ENCODE data around the gene B4GALNT3. TPM values are rescaled to one million over a fixed set of nuclear protein-coding genes. Genes with fewer than 3 reads are reported as not detected.
"Not testable (repeated sequence)": the region's sequence is repeated elsewhere in the genome, so short reads cannot be mapped to it uniquely, and the experiment has no call there.

Gene B4GALNT3
- total RNA-seq, 3 donors from 2014 or later (not counting 1 experiment from before 2014, with no cell fraction given) = 0.93 to 4.2 TPM; not detected in 1

GRCh38 chr12:575948-576614, 116.3 kb downstream of the B4GALNT3 start:
- H3K27me3 ChIP-seq (ENCODE audit: control insufficient read depth, insufficient read depth, low read length) = no peaks in the 10 kb centered on the region
- DNase-seq (peak; percentile 88 to 90), ATAC-seq (peak; percentile 96 to 100 (median 96))
- no peaks in the 10 kb centered on the region for H3K36me3 ChIP-seq (ENCODE audit: control insufficient read depth, insufficient read depth, low read length)
- peak overlapping the region; percentile 14 for H3K4me3 ChIP-seq (ENCODE audit: low read length)
- H3K9me3 Mint-ChIP-seq = no peaks in the 10 kb centered on the region
- H3K27me3 Mint-ChIP-seq (ENCODE audit: low read depth in 2 of 2) = peaks cover 0 to 6% of the 10 kb centered on the region in 2 donors
- peaks cover 13% of the 10 kb centered on the region for H3K4me1 ChIP-seq (ENCODE audit: control insufficient read depth, insufficient read depth, low read length)
- peak overlapping the region; percentile 80 for H3K4me3 Mint-ChIP-seq
- no peak overlapping the region for H3K27ac ChIP-seq (ENCODE audit: low read length)
- H3K4me1 Mint-ChIP-seq = peaks cover 6 to 19% of the 10 kb centered on the region in 2 donors
- intact Hi-C loops (cut with micrococcal nuclease) = loop anchor here (1.0 to 2.0 kb wide), 4 partner anchors 175 to 1007 kb away; partner anchors contain the start of gene RAD52
- peak overlapping the region in 1 of 2 donors; percentile 72 for H3K27ac Mint-ChIP-seq
- WGBS (ENCODE audit: insufficient coverage) = 15% methylated on average over 39 of the region's 39 CpGs
- H3K36me3 Mint-ChIP-seq = no peaks in the 10 kb centered on the region
- H3K9me3 ChIP-seq (ENCODE audit: control insufficient read depth, insufficient read depth, low read length) = no peaks in the 10 kb centered on the region
- peak; percentile 98 for TF ChIP-seq CTCF (IDR thresholded peaks at IDR 0.05)

GRCh38 chr12:576615-577110, 116.9 kb downstream of the B4GALNT3 start:
- peak overlapping the region; percentile 24 to 72 for H3K27ac Mint-ChIP-seq
- no peak overlapping the region for H3K27ac ChIP-seq (ENCODE audit: low read length)
- ATAC-seq = no peak

GRCh38 chr12:577994-578747, 118.4 kb downstream of the B4GALNT3 start:
- intact Hi-C loops (cut with micrococcal nuclease) = loop anchor here (2.0 kb wide), 3 partner anchors 173 to 1005 kb away; no protein-coding TSS in a partner anchor
- H3K4me3 Mint-ChIP-seq; H3K36me3 Mint-ChIP-seq; ATAC-seq; H3K27me3 ChIP-seq (ENCODE audit: control insufficient read depth, insufficient read depth, low read length); H3K27ac Mint-ChIP-seq; H3K4me1 Mint-ChIP-seq; H3K4me3 ChIP-seq (ENCODE audit: low read length); H3K36me3 ChIP-seq (ENCODE audit: control insufficient read depth, insufficient read depth, low read length); H3K9me3 ChIP-seq (ENCODE audit: control insufficient read depth, insufficient read depth, low read length); H3K9me3 Mint-ChIP-seq; H3K27ac ChIP-seq (ENCODE audit: low read length); DNase-seq; H3K27me3 Mint-ChIP-seq (ENCODE audit: low read depth in 2 of 2): not testable (repeated sequence)
- peaks cover 13% of the 10 kb centered on the region for H3K4me1 ChIP-seq (ENCODE audit: control insufficient read depth, insufficient read depth, low read length)
- WGBS (ENCODE audit: insufficient coverage) = 94% methylated on average over 19 of the region's 19 CpGs

More at GRCh38 chr12:576615-577110, 116.9 kb downstream of the B4GALNT3 start:
- no peaks in the 10 kb centered on the region for H3K36me3 Mint-ChIP-seq
- Histone ChIP-seq H3K36me3 (ENCODE audit: control insufficient read depth, insufficient read depth, low read length) (no peaks in the 10 kb centered on the region), H3K9me3 (ENCODE audit: control insufficient read depth, insufficient read depth, low read length) (no peaks in the 10 kb centered on the region), H3K4me1 (ENCODE audit: control insufficient read depth, insufficient read depth, low read length) (peaks cover 13% of the 10 kb centered on the region), H3K4me3 (ENCODE audit: low read length) (peak overlapping the region; percentile 14), H3K27me3 (ENCODE audit: control insufficient read depth, insufficient read depth, low read length) (no peaks in the 10 kb centered on the region)
- no peaks in the 10 kb centered on the region for H3K9me3 Mint-ChIP-seq
- H3K27me3 Mint-ChIP-seq (ENCODE audit: low read depth in 2 of 2) = peaks cover 0 to 6% of the 10 kb centered on the region in 2 donors
- WGBS (ENCODE audit: insufficient coverage) = 91% methylated on average over 13 of the region's 14 CpGs
- intact Hi-C loops (cut with micrococcal nuclease) = loop anchor here (1.0 to 2.0 kb wide), 4 partner anchors 174 to 1006 kb away; partner anchors contain the start of gene RAD52
- no peak for DNase-seq
- TF ChIP-seq CTCF (IDR thresholded peaks at IDR 0.05) = no peak
- peak overlapping the region; percentile 45 for H3K4me3 Mint-ChIP-seq
- peaks cover 6 to 17% of the 10 kb centered on the region in 2 donors for H3K4me1 Mint-ChIP-seq

Measured in natural killer cell (primary cell).